CD4-positive, alpha-beta T cell treated with Interleukin-17A for 4 hours (primary cell): ENCODE results near the gene NR1I2.

Experiments
- DNase-seq: peaks from one replicate; pipeline ENCODE4 v3.0.0-alpha.2; 2020; ENCODE audit warnings: mixed read lengths

NR1I2 gene

DNA sequence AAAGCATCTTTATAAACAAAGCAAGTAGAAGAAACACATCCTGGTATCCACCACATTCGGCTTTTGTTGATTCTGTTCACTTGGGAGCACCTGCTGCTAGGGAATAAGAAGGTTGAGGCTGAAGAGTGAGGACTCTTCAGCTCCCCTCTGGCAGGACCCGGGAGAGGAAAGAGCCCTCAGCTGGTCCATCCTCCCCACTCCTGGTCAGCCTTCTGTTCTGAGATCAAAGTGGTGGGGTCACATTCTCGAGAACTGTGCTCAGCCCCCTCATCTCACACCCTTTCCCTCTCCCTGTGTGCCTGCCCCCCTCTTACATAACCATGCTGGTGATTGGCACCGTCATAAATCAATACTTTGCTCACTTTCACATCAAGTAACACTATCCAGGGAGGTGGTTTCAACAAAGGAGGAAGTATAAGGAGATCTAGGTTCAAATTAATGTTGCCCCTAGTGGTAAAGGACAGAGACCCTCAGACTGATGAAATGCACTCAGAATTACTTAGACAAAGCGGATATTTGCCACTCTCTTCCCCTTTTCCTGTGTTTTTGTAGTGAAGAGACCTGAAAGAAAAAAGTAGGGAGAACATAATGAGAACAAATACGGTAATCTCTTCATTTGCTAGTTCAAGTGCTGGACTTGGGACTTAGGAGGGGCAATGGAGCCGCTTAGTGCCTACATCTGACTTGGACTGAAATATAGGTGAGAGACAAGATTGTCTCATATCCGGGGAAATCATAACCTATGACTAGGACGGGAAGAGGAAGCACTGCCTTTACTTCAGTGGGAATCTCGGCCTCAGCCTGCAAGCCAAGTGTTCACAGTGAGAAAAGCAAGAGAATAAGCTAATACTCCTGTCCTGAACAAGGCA is at the start of gene NR1I2:
Gene NR1I2 (plus strand): TSS at position 772 of the 869 bp plus-strand sequence.
- DNase-seq: no peak

DNA sequence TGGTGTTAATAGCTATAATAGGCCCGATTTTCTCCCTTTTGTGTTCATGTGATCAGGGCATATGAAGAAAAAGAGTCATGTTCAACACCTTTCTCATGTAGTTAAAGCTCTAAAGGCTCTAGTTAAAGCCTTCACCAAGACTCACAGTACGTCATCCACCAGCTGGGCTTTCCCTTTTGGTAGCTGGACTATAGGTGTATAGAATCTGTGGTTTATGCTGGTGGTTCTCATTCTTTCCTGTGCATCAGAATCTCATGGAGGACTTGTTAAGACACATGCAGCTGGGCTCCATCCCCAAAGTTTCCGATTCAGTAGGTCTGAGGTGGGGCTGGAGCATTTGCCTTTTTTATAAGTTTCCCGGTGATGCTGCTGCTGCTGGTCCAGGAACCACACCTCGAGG is 48.1 kb upstream of the NR1I2 start:
- no peak for DNase-seq

DNA sequence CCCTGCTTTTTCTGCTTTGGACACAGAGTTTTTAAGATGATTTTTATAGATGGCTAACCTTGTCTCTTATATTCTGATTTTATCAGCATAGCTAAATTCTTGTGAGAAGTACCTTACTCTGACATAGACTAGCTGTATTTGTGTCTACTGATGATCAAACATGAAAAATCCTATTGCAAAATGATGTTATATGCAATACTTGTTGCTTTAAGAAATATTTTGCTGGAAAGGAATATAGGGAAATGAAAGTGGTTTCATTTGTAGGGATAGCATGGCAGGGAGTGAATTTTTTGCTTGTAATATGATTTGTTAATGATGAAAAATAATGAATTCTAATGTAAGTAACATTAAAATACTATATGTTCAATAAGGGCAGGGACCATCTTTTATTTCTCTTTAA is 43.2 kb upstream of the NR1I2 start:
- DNase-seq: no peak

DNA sequence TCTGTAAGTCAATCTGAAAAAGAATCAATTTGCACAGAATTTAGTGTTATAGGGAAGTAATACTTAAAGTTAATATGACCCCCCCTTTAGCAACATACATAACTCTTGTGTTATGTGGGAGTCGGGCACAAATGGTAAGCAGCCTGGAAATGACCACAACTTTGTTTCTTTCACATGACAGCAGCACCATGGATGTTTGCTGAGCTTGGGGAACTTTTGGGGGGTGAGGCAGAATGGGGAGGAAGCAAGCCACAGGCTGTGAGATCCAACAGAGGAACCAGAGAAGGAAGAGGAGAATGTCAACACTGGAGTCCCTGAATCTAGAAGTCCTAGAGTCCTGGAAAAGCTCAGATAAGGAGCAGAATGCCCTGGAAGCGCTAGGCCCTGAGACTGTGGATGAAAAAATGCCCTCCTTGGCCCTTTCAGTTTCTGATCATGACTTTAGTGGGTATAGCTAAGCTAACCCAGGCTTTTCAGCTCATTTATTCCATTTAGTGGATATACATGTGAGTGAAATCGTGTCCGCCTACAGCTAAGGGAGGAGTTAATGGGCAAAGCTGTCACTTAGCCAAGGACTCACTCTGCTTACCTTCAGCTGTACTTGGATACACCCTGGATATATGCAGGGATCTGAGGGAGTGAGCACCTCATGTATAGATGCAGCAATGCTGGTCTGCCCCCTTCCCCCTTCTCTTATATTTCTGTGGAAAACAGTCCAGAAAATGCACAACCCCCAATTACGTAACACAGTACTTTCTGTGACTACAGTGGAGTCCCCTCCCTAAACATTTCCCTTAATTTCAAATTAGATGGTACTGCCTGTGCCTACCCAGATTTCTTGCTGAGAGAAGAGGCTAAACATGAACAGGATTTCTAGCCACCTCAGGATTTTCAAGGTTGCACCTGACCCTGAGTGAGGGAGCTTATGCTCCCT is 40.0 kb upstream of the NR1I2 start:
- no peak for DNase-seq

DNA sequence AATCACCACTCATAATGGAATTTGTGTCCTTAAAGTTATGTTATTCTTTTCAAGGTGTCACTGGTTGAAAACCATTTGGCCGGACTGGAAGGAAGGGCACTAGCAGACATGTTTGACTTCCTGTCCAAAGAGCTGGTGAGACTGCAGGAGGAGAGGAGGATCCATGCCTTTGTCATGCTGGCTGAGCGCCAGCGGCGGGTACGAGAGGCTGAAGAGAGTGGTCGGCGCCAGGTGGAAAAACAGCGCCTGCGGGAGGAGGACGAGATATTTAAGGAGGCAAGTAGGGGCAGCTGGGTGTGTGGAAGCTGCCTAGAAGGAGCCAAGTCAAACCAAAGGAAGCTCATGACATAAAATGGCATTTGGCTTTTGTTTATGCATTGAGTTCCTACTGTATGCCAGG is 38.0 kb upstream of the NR1I2 start:
- DNase-seq: no peak

DNA sequence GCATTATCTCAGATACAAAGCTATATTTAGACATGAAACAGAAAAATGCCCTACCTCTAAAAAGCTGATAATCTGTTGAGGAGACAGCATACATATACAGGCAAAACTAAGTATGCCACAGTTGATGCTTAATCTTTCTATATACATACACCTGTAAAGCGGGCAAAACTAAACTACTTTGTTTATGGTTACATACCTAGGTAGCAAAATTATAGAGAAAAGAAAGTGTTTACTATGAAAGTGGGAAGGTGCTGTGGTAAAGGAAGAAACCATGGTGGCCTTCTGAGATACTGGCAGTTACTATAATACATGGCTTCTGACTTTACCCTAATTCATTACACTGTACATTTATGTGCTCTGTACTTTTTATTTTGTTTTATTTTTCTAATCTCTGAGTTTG is 36.0 kb upstream of the NR1I2 start:
- DNase-seq: no peak

DNA sequence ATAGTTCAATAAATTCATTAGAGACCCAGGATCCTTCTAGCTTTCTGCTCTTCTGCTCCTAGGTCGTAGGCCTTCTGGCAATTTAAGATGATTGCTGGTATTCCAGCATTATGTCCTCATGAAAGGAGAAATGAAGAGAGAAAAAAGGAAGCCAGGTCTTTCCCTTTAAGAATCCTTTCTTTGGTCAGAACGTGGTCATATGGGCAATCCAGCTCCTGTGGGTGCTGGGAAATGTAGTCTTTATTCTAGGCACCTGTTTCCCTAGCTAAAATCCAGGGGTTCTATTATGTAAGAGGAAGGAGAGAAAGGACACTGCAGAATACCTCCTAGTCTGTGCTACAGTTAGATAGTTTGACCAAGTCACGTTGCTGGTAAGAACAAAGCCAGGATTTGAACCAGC is 35.5 kb upstream of the NR1I2 start:
- no peak for DNase-seq

DNA sequence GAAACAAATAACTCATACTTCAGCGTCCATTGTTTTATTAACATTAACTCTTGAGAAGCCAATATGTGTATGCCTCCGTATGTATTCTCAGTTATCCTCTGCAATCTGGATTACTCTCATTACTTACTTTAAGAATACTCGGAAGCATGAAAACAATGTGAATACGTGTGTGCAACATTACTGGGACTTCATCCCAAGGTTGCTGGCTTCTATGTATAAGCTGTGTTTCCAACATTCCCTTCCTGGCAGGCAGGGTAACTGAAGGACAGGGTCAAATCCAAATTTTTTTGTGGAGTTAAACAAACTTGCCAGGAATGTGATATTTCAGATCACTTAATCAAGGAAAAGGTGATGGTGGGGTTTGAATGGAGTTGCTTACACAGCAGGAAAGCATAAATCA is 34.5 kb upstream of the NR1I2 start:
- no peak for DNase-seq

DNA sequence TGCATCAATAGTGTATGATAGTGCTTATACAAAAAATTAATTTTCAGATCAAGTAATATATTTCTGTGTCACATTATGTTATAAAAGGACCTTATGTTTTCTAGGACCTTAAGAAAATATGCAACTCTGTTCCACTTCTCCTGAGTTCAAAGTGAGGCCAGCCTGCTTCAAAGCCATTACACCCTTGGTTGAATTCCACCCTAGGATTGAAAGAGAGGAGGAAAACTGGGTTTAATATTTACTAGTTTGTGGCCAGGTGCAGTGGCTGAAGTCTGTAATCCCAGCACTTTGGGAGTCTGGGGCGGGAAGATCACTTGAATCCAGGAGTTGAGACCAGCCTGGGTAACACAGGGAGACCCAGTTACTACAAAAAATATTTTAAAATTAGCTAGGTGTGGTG is 32.9 kb upstream of the NR1I2 start:
- no peak for DNase-seq

DNA sequence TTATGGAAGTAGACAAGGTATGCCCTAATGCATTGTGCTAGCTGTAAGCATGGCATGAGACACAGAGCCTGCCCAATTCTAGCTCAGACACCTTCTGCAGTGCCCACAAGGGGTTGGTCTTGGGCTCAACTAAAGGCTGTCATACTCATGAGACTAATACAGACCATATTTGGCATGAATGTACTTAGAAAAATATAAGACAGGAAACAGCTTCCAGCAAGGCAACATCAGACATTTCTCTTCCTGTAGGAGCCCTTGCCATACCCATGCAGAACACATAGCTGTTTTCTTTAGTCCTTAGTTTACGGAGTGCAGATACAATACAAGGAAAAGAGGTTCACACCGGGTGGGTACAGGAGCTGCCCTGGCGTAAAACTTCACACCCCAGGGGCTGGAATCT is 30.5 kb upstream of the NR1I2 start:
- DNase-seq: no peak

DNA sequence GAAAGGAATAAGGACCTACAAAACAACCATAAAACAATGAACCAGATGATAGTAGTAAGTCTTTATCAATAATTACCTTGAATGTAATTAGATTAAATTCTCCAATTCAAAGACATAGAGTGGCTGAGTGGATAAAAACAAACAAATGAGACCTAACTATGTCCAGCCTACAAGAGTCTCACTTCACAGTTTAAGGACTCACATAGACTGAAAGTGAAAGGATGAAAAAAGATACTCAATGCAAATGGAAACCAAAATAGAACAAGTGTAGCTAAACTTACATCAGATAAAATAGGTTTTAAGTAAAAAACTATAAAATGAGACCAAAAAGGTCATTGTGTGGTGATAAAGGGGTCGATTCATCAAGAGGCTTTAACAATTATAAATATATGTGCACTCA is 21.9 kb upstream of the NR1I2 start:
- no peak for DNase-seq

DNA sequence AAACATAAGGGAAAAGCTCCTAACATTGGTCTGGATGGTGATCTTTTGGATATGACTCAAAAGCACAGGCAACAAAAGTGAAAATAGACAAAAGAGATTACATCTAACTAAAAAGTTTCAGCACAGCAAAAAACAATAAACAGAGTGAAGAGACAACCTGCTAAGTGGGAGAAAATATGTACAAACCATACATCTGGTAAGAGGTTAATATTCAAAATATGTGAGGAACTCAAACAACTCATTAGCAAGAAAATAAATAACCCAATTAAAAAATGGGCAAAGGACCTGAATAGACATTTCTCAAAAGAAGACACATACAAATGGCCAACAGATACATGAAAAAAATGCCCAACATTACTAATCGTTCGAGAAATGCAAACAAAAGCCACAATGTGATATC is 19.0 kb upstream of the NR1I2 start:
- DNase-seq: no peak

DNA sequence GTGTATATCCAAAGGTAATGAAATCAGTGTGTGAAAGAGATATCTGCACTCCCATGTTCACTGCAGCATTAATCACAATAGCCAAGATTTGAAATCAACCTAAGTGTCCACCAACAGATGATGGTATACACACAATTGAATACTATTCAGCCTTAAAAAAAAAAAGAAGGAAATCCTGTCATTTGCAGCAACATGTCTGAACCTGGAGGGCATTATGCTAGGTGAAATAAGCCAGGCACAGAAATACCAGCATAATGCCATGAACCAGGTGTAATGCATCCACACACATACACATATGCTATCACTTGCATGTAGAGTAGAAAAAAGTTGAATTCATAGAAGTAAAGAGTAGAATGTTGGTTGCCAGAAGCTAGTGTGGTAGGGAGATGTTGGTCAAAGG is 18.4 kb upstream of the NR1I2 start:
- no peak for DNase-seq

DNA sequence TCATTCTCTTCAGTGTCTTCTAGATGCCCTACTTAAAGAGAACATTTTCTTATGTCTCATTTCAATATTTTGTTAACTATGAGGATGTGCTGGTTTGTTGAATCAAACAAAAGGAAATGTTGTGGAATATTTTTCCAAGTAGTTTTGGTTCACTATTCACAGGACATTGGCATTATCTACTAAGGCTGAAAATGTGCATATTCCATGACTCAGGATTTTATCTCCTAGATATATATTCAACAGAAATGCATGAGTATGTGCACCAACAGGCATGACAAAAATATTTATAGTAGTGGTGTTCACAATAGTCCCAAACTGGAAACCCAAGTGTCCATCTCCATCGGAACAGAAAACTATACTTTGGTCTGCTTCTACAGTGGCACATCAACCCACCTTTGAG is 16.7 kb upstream of the NR1I2 start:
- no peak for DNase-seq

DNA sequence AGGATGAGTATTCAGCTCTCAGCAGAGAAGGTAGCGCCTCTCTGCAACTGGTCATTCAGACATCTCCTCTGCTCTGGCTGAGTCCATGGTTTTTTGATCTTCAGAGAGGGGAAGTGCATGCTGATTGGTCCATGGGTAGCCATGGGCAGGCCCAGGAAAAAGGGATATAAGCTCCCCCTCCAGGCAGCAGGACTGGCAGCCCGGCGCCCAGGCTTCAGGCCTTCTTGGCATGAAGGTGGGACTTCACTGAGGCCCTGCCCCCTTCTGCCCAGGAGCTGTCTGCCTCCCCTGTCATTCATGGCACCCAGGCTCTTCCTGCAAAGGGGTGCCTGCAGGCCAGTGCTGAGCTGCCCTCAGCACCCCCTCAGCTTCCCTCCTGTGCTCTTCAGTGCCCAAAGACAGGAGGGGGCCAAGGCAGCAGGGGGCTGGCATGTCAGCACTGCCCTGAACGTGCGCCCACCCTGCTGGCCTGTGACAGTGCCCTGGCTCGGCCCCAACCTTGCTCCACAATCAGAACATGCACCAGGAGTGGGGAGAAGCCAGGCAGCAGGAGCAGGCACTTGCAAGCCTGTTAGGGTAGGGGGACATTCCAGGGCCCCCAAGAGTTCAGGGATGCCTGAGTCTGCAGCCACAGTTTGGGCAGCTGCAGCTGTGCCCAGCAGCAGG is 13.8 kb upstream of the NR1I2 start:
- DNase-seq: no peak

DNA sequence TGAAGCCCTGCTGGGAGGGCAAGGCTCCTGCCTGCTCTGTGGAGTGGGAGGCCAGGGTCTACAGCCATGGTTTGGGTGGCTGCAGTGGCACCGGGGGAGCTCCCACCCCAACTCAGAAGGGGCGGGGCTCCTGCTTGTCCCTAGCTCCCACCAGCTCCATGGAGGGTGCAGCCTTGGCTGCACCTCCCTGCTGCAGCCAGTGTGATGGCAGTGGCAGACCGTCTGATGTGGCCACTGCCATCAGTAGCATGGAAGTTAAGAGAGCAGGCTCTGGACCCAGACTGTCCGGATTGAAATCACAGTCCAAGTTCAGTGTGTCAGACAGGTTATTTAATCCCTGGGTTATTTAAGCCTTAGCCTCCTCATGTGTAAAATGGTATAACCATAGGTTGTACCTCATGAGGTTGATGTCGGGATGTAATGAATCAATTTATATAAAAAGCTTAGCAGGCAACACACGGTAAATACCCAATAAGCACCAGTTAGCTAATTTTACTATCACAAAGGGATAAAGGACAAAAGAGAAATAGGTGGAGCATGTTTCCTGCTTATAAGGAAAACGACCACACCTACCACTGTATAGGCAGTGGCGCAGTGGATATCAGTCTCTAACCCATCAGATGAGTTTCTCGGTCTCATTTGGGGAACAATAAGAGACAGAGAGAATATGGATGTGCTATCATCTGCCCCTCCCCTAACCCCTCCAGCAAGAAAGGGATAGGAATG is 13.1 kb upstream of the NR1I2 start:
- DNase-seq: no peak

DNA sequence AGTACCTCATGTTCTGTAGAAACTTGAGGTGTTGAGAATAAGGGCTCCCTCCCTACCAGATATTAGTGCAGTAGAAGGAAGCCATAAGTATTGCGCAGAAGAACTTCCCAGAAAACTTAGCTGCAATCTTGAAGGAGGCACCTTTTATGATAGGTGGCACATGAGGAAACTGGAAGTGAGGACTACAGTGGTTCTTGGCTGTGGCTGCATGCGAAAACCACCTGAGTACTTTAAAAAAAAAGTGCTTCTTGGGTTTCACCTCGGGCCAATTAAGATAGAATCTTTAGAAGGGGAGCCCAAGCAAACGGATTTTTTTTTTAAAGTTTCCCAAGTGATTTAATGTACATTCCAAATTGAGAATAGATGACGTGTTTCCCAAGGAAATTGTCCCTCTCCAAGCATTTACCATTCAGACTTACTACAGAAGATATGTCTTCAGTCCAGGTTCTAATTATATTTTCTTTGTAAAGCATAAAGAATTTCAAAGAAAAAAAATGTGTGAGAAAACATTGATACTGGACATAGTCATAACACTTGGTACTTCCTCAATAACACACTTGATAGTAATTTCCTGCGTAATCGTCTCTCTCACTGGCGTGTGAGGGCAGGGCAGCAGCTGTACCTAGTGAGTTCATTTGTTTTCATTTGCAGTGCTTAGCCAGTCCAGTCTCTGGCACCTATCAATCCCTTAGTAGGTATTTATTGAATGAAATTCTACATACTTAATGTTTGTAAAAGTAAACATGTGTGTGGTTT is 12.3 kb upstream of the NR1I2 start:
- no peak for DNase-seq

DNA sequence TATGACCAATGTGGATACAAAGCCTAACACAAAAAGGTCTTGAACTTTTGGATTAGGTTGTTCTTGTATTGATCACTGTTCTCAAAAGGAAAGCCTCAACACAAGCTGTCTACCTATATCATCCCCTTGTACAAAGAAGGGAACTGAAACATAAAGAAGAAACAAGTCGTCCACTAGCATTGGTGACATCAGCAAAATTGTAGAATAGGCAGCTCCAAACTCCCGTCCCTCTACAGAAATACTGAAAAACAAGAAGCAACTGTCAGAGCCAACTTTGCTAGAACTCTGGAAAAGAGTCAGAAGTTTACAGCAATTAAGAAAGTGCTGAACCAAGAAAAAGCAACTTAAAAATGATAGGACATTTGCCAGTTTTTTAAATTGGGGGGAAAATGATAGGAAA is 7.5 kb upstream of the NR1I2 start:
- DNase-seq: no peak

DNA sequence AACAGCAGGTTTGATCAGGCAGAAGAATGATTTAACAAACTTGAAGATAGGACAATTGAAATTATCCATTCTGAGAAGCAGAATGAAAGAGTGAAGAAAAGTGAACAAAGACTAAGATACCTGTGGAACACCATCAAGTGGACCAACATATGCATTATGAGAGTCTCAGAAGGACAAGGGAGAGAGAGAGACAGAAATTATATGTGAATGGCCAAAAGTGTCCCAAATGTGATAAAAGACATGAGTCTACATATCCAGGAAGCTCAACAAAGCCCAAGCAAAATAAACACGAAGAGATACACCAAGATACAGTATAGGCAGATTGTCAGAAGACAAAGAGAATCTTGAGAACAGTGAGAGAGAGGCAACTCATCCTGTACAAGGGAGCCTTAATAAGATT is 5.6 kb upstream of the NR1I2 start:
- no peak for DNase-seq

DNA sequence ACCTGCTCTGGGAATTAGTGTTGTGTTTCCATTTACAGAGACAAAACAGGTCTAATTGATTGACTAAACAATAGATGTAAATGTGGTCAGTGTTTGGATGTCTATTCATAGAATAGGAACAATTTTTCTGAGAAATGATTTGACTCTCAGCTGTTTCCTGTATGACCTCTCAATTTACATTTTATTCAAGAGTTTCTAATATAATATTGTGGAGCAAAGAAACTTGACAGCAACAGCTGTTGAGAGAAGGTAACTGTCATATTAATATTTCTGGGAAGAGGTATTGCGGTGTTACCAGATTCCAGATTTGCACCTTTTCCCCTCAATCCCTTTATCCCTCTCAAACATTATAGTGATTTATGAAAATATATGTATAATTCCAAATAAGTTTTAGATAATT is 3.7 kb upstream of the NR1I2 start:
- no peak for DNase-seq

DNA sequence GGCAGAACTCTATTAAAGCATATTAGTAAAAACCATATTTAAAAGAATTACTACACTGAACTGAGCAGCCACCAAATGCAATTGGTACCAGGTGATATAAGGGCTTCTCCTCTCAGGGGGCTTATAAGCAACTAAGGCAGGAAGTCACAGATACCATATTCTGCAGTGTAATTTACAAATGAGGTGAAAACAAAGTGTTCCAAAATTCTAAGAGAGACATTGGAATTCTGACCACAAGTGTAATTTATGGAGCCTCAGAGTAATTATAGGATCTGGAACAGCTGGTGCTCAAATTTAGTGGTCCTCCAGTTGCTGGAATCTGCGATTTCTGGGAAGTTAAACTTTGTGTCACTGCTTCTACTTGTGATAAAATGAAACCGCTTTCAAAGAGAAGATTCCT is 3.1 kb upstream of the NR1I2 start:
- no peak for DNase-seq
